Right kidney (tissue), 1 donor: ENCODE results near the gene FAM20C.
"Not testable (repeated sequence)": the region's sequence is repeated elsewhere in the genome, so short reads cannot be mapped to it uniquely, and the experiment has no call there.

ENCODE experiments used
- DNase-seq: peaks from one replicate; pipeline ENCODE4 v3.0.0-alpha.2; 2016

The FAM20C gene

GRCh38 chr7:243580-243978 is 51.2 kb downstream of the FAM20C start:
- not testable (repeated sequence) for DNase-seq

DNA sequence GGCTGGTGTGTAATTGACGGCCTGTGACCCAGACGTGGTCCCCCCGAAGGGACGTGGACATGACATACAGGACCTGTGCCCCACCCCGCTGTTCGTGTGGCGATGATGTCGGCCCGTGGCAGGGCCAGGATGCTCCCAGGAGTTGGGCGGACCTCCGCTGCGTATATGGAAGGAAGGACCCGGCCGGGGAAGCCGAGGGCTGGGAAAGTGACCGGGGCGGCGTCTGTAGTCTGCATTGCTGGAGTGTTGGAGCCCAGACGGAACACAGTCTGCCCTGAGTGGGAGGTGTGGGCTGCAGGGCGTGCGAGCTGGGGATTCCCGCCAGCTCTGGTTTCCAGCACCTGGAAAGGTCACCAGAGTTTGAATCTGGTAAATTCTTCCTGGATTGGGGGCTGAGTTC is 52.6 kb downstream of the FAM20C start:
- DNase-seq = no peak

GRCh38 chr7:245574-246295 is 53.4 kb downstream of the FAM20C start:
- DNase-seq = no peak

GRCh38 chr7:246451-246850 is 54.1 kb downstream of the FAM20C start:
- no peak for DNase-seq

- no peak for DNase-seq
Measured at GRCh38 chr7:247181-247580, 54.8 kb downstream of the FAM20C start.

DNA sequence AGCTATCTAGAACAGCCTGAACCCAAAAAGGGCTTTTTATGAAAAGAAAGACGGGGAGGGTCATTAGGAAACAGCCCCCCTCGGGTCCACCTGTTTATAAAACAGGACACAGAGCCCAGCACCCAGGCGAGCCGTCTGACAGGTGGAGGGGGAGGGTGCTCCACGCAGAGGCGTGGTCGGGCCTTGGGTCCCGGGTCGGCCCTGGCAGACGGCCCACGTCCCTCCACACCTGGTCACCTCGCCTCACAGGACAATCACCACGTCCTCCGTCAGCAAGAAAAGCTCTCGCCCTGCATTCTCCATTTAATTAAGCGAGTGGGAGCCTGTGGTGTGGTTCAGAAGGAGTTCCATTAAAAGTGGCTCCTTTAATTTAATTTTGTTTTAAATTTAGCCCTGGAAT is 55.3 kb downstream of the FAM20C start:
- no peak for DNase-seq

DNA sequence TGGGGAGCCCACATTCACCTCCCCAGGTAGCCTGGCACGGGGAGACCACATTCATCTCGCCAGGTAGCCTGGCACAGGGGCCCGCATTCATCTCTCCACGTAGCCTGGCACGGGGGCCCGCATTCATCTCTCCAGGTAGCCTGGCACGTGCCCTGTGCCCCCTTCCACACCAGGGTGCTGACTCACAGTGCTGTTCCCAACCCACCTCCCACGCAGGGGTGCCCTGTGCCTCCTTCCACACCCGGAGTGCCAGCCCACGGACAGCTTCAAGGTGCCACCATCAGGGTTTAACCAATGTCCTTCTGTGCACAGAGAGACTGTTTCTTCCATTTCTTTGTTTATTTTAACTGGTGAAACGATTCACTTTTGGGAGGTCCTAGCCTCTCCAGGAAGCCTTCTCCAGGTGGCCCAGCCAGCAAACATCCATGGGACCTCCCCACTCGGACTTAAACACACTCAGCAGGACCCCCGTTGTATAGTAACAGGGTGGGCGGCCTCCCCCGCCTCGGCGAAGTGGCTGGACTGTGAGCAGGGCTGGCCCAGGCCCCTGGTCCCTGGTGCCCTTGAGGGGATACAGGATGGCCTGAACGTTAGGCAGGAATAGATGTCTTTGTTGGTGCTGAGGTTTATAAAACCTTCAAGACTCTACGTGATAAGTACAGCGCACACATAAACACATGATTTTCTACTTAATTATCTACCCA is 56.5 kb downstream of the FAM20C start:
- no peak for DNase-seq

DNA sequence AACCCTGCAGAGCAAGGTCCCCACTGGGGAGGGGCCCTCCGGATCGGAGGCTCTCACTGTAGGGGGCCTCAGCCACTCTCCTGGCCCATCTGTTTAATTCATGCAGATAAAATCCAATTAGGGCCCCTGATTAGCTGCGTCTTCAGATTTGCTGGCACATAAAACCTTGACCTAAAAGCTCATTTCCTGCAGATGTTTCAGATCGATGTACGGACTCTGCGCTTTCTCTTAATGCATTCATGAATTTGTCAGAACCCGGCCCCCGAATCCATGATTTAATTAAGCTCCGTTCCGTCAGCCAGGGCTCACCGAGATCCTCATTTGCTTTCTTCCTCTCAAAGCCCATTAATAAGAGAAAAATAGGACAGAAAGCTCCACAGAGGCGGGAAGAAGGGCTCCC is 57.6 kb downstream of the FAM20C start:
- DNase-seq = no peak

DNA sequence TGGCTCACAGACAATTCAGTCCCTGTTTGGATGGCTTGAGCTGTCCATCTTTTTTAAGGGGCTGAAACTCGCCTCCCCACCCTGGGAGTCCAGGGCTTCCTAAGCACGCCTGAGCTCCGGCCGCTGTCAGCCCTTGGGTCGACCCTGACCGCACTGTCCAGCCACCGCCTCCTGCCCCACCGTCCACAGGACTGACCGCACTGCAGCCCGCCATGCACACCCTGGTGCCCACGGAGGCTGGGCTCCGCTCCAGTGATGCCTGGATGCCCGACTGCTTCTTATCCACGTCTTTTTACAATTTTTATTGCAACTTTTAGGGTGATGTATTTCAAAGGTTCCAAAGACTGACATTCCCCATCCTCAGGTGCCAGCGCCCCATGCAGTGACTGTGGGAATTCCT is 58.2 kb downstream of the FAM20C start:
- no peak for DNase-seq

DNA sequence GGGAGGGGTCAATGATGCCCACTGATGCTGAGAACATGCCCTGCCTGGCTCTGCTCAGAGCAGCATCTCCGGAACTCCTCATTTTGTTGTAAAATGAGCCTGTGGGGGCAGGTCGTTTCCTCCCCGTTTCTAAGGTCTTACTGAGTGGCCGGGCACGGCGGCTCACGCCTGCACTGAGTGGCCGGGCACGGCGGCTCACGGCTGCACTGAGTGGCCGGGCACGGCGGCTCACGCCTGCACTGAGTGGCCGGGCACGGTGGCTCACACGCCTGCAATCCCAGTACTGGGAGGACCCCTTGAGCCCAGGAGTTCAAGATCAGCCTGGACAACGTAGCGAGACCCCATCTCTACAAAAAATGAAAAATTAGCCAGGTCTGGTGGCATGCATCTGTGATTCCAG is 58.6 kb downstream of the FAM20C start:
- DNase-seq = no peak

DNA sequence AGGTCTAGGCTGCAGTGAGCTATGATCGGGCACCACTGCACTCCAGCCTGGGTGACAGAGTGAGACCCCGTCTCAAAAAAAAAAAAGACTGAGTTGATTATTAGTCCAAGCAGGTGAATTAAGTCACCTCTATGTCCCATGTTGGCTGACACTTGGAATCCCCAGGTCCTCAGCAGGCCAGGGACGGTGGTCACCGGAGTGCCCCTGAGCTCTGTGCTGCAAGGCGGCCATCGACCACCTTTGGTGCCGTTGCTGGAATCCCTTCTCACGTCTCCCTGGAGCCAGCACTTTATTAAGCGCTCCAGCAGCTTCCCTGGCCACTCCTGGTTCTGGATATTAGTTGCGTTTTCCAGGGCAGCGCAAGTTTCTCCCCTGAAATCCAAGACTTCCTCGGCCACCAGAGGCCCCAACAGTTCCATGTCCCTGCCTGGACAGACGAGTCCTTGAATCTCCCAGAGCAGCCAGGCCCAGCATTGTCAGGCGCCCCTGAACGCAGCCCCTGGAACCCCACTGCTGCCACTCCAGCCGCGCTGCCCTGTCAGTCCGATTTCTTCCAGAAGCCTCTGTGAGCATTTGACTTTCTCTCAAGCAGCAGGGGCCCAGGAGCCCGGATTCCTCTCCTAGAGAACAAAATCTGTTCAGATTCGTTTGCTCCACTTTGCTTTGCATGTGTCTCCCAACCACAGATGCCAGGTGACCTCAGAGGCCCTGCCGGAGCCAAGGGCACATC is 59.2 kb downstream of the FAM20C start:
- no peak for DNase-seq

GRCh38 chr7:252216-252965 is 60.0 kb downstream of the FAM20C start:
- no peak for DNase-seq

DNA sequence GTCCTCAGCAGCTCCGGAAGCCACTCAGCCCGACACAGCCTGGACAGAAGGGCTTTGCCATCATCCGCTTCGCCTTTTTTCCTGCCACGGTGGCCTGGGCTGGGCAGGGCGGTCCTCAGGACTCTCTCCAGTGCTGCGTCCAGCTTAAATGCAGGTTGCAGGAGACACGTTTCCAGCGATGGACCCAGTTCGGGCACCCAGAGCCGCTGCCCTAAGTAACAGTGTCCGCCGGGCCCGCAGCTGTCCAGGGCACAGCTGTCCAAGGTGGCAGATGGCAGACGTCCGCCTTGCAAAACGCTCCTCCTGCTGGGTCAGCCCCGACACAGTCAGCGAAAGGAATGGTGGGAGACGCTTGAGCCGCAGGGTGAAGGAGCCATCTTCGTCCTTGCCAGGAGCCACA is 60.6 kb downstream of the FAM20C start:
- no peak for DNase-seq

GRCh38 chr7:253581-254336 is 61.4 kb downstream of the FAM20C start:
- no peak for DNase-seq

GRCh38 chr7:254337-255037 is 62.1 kb downstream of the FAM20C start:
- DNase-seq = no peak

DNA sequence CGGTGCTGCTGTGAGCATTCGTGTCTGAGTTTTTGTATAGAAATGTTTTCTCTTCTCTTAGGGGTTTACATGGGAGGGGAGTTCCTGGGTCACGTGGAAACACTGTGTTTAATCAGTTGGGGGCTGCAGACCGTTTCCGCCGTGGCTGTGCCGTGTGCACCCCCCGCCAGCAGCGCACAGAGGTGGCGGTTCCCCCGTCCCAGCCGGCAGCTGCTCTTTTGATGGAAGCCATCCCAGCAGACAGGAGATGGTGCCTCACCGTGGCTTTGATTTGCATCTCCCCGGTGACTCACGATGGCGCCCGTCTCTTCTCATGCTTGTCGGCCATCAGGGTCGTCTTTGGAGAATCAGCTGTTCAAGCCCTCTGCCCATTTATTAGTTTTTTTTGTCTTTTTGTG is 62.7 kb downstream of the FAM20C start:
- no peak for DNase-seq

- no peak for DNase-seq
Measured at GRCh38 chr7:255721-256361, 63.5 kb downstream of the FAM20C start.

GRCh38 chr7:256461-256940 is 64.1 kb downstream of the FAM20C start:
- no peak for DNase-seq

- no peak for DNase-seq
Measured at GRCh38 chr7:256981-257646, 64.7 kb downstream of the FAM20C start.

- no peak for DNase-seq
Measured at GRCh38 chr7:257647-257992, 65.2 kb downstream of the FAM20C start.
